ENCODE measurements around the gene CDKN2AIPNL. TPM values are rescaled to one million over a fixed set of nuclear protein-coding genes. Genes with fewer than 3 reads are reported as not detected.

Gene CDKN2AIPNL
- total RNA-seq, 1 donor = 17.4 TPM

DNA sequence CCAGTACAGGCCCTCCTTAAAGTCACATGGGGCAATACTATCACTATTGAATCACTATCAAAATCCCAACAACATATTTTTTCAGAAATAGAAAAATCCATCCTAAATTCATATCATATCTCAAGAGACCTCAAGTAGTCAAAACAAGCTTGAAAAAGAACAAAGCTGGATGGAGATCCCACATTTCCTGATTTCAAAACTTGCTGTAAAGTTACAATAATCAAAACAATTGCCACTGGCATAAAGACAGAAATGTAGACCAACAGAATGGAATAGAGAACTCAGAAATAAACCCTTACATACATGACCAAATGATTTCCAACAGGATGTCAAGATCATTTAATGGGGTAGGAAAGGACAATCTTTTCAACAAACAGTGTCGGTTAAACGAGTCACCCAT lies 41.3 kb upstream of the CDKN2AIPNL start:
- no peaks in the 10 kb centered on the region for H3K9me3 ChIP-seq (ENCODE audit: low read depth, low read length)
- H2AFZ ChIP-seq (ENCODE audit: low read length) = no peak overlapping the region
- peaks cover 10% of the 10 kb centered on the region for H3K4me1 ChIP-seq (ENCODE audit: insufficient read depth, low read length)
- no peak overlapping the region for H3K4me2 ChIP-seq (ENCODE audit: insufficient read depth, low read length)
- TF ChIP-seq, protein P1, sequence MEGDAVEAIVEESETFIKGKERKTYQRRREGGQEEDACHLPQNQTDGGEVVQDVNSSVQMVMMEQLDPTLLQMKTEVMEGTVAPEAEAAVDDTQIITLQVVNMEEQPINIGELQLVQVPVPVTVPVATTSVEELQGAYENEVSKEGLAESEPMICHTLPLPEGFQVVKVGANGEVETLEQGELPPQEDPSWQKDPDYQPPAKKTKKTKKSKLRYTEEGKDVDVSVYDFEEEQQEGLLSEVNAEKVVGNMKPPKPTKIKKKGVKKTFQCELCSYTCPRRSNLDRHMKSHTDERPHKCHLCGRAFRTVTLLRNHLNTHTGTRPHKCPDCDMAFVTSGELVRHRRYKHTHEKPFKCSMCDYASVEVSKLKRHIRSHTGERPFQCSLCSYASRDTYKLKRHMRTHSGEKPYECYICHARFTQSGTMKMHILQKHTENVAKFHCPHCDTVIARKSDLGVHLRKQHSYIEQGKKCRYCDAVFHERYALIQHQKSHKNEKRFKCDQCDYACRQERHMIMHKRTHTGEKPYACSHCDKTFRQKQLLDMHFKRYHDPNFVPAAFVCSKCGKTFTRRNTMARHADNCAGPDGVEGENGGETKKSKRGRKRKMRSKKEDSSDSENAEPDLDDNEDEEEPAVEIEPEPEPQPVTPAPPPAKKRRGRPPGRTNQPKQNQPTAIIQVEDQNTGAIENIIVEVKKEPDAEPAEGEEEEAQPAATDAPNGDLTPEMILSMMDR (IDR thresholded peaks at IDR 0.05; ENCODE audit: extremely low read depth, low read depth, low read length) = no peak
- DNase-seq (ENCODE audit: insufficient read length, low spot score, missing footprints) = no peak
- H3K36me3 ChIP-seq (ENCODE audit: insufficient read depth, low read length) = no peaks in the 10 kb centered on the region
- no peaks in the 10 kb centered on the region for H3K79me2 ChIP-seq (ENCODE audit: insufficient read depth, low read length)
- no peak overlapping the region for H3K27ac ChIP-seq (ENCODE audit: low read depth, low read length)
- H3K4me3 ChIP-seq (ENCODE audit: insufficient read depth, low read length) = no peak overlapping the region
- H3K27me3 ChIP-seq (ENCODE audit: insufficient read depth, low read length) = no peaks in the 10 kb centered on the region
- H4K20me1 ChIP-seq (ENCODE audit: insufficient read depth, low read length) = no peaks in the 10 kb centered on the region

GRCh38 chr5:134451936-134452505 lies 40.3 kb upstream of the CDKN2AIPNL start:
- H3K9me3 ChIP-seq (ENCODE audit: low read depth, low read length) = no peaks in the 10 kb centered on the region
- TF ChIP-seq, protein P1 (IDR thresholded peaks at IDR 0.05; ENCODE audit: extremely low read depth, low read depth, low read length) = no peak
- no peaks in the 10 kb centered on the region for H4K20me1 ChIP-seq (ENCODE audit: insufficient read depth, low read length)
- H3K4me1 ChIP-seq (ENCODE audit: insufficient read depth, low read length) = peaks cover 10% of the 10 kb centered on the region
- H2AFZ ChIP-seq (ENCODE audit: low read length) = no peak overlapping the region
- H3K27me3 ChIP-seq (ENCODE audit: insufficient read depth, low read length) = no peaks in the 10 kb centered on the region
- H3K36me3 ChIP-seq (ENCODE audit: insufficient read depth, low read length) = no peaks in the 10 kb centered on the region
- peak; percentile 93 for DNase-seq (ENCODE audit: insufficient read length, low spot score, missing footprints)
- H3K79me2 ChIP-seq (ENCODE audit: insufficient read depth, low read length) = no peaks in the 10 kb centered on the region
- H3K27ac ChIP-seq (ENCODE audit: low read depth, low read length) = no peak overlapping the region
- no peak overlapping the region for H3K4me3 ChIP-seq (ENCODE audit: insufficient read depth, low read length)
- H3K4me2 ChIP-seq (ENCODE audit: insufficient read depth, low read length) = no peak overlapping the region

DNA sequence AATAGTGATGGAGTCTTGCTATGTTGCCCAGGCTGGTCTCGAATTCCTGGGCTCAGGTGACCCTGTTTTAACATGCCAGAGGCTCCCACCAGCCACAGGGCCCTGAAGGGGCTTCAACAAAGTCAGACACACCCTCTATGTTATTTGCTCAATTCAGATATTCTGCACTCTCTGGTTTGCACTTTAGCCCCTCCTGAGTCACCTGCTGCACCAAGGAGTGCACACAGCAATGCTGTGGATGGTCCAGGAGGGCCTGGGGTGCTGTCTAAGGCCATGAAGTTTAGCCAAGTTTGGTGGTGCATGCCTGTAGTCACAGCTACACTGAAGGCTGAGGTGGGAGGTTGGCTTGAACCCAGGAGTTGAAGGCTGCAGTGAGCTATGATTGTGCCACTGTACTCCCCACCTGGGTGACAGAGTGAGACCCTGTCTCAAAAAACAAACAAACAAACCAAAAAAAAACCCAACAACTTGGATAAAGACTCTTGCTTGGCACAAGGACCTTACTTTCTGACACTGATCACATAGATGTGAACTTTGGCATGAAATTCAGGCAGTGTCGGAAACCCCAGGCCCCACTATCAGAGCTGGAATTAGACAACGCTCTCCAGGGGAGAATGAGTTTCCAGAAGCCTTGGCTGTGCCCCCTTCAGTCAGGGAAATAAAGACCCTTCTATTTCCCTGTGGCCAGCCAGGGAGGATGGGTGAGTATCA lies 39.7 kb upstream of the CDKN2AIPNL start:
- Histone ChIP-seq H3K4me3 (ENCODE audit: insufficient read depth, low read length) (no peak overlapping the region), H3K79me2 (ENCODE audit: insufficient read depth, low read length) (no peaks in the 10 kb centered on the region), H3K36me3 (ENCODE audit: insufficient read depth, low read length) (no peaks in the 10 kb centered on the region), H3K4me2 (ENCODE audit: insufficient read depth, low read length) (no peak overlapping the region), H3K27ac (ENCODE audit: low read depth, low read length) (no peak overlapping the region), H3K27me3 (ENCODE audit: insufficient read depth, low read length) (no peaks in the 10 kb centered on the region), H3K9me3 (ENCODE audit: low read depth, low read length) (no peaks in the 10 kb centered on the region), H3K4me1 (ENCODE audit: insufficient read depth, low read length) (peaks cover 10% of the 10 kb centered on the region), H4K20me1 (ENCODE audit: insufficient read depth, low read length) (no peaks in the 10 kb centered on the region), H2AFZ (ENCODE audit: low read length) (no peak overlapping the region)
- TF ChIP-seq, protein P1 (IDR thresholded peaks at IDR 0.05; ENCODE audit: extremely low read depth, low read depth, low read length) = no peak
- no peak for DNase-seq (ENCODE audit: insufficient read length, low spot score, missing footprints)

DNA sequence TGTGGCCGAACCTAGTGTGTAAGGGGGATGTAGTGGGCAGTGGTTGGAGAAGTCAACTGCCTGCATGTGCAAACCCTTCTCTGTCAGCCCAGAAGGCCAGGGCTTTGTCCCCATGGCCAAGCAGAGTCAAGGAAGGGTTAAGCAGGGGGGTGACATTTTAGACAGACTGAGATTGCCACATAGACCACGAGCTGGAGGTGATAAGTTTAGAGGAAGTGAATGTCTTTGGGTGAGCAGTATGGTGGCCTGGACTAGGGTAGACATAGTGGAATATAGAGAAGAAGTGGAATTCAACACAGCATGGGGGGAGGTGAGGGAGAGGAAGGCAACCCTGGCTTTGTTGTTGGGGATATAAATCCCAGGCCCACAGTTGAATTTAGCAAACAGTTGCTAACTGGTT lies 38.7 kb upstream of the CDKN2AIPNL start:
- Histone ChIP-seq H3K27ac (ENCODE audit: low read depth, low read length) (no peak overlapping the region), H3K4me3 (ENCODE audit: insufficient read depth, low read length) (no peak overlapping the region), H3K4me1 (ENCODE audit: insufficient read depth, low read length) (peaks cover 10% of the 10 kb centered on the region), H3K9me3 (ENCODE audit: low read depth, low read length) (no peaks in the 10 kb centered on the region), H2AFZ (ENCODE audit: low read length) (no peak overlapping the region), H3K4me2 (ENCODE audit: insufficient read depth, low read length) (no peak overlapping the region), H3K36me3 (ENCODE audit: insufficient read depth, low read length) (no peaks in the 10 kb centered on the region), H3K79me2 (ENCODE audit: insufficient read depth, low read length) (no peaks in the 10 kb centered on the region), H3K27me3 (ENCODE audit: insufficient read depth, low read length) (no peaks in the 10 kb centered on the region), H4K20me1 (ENCODE audit: insufficient read depth, low read length) (no peaks in the 10 kb centered on the region)
- TF ChIP-seq, protein P1 (IDR thresholded peaks at IDR 0.05; ENCODE audit: extremely low read depth, low read depth, low read length) = no peak
- no peak for DNase-seq (ENCODE audit: insufficient read length, low spot score, missing footprints)

Data from osteoblast (primary cell).